BLaER1 (cell line): ENCODE data around the gene AKAP7.
"Not testable (repeated sequence)": the region's sequence is repeated elsewhere in the genome, so short reads cannot be mapped to it uniquely, and the experiment has no call there.

Experiments
- H3K27ac ChIP-seq: shearing (Covaris generic); formaldehyde crosslinking; 2 replicates; pipeline ENCODE4 v1.8.1; 2022
- H3K27me3 ChIP-seq: shearing (Covaris generic); formaldehyde crosslinking; 2 replicates; pipeline ENCODE4 v1.8.1; 2022
- H3K36me3 ChIP-seq: shearing (Covaris generic); formaldehyde crosslinking; 2 replicates; pipeline ENCODE4 v1.8.1; 2022
- H3K4me1 ChIP-seq: shearing (Covaris generic); formaldehyde crosslinking; 2 replicates; pipeline ENCODE4 v1.8.1; 2022
- H3K4me2 ChIP-seq: shearing (Covaris generic); formaldehyde crosslinking; 2 replicates; pipeline ENCODE4 v1.8.1; 2022
- H3K4me3 ChIP-seq: shearing (Covaris generic); formaldehyde crosslinking; 2 replicates; pipeline ENCODE4 v1.8.1; 2022
- H3K9ac ChIP-seq: shearing (Covaris generic); formaldehyde crosslinking; 2 replicates; pipeline ENCODE4 v1.8.1; 2022
- H3K9me3 ChIP-seq: shearing (Covaris generic); formaldehyde crosslinking; 2 replicates; pipeline ENCODE4 v1.8.1; 2022
- H4K20me1 ChIP-seq: shearing (Covaris generic); formaldehyde crosslinking; 2 replicates; pipeline ENCODE4 v1.8.1; 2022
- Cebpa-rat ChIP-seq: shearing (Covaris generic); IDR thresholded peaks from 2 replicates; pipeline ENCODE4 v1.8.1; 2022

The AKAP7 gene

GRCh38 chr6:131258010-131258652 is 122.9 kb downstream of the AKAP7 start:
- Histone ChIP-seq H3K27me3 (no peaks in the 10 kb centered on the region), H3K4me1 (peaks cover 13% of the 10 kb centered on the region), H3K9ac (no peak overlapping the region), H3K27ac (no peak overlapping the region), H3K9me3 (peaks cover 23% of the 10 kb centered on the region), H3K4me2 (no peak overlapping the region), H3K4me3 (no peak overlapping the region), H3K36me3 (peaks cover 4% of the 10 kb centered on the region; the same call in 1 of the 2 replicates), H4K20me1 (no peaks in the 10 kb centered on the region)
- TF ChIP-seq Cebpa-rat, result no peak

GRCh38 chr6:131258816-131259476 is 123.7 kb downstream of the AKAP7 start:
- Histone ChIP-seq H3K36me3 (peaks cover 4% of the 10 kb centered on the region; the same call in 1 of the 2 replicates), H4K20me1 (no peaks in the 10 kb centered on the region), H3K27ac (no peak overlapping the region)

GRCh38 chr6:131260960-131261359 is 125.7 kb downstream of the AKAP7 start:
- not testable (repeated sequence) for H4K20me1 ChIP-seq, H3K27me3 ChIP-seq, H3K36me3 ChIP-seq, H3K27ac ChIP-seq, H3K9ac ChIP-seq, H3K4me1 ChIP-seq, H3K4me3 ChIP-seq, H3K4me2 ChIP-seq
- TF ChIP-seq Cebpa-rat, result peak; percentile 76
- peaks cover 23% of the 10 kb centered on the region for H3K9me3 ChIP-seq

More at GRCh38 chr6:131258816-131259476, 123.7 kb downstream of the AKAP7 start:
- Histone ChIP-seq H3K4me2 (no peak overlapping the region), H3K9me3 (peaks cover 23% of the 10 kb centered on the region), H3K4me1 (peaks cover 11% of the 10 kb centered on the region), H3K9ac (no peak overlapping the region), H3K4me3 (no peak overlapping the region), H3K27me3 (no peaks in the 10 kb centered on the region)
- TF ChIP-seq Cebpa-rat, result no peak

- H3K9ac ChIP-seq, result no peak overlapping the region
- no peak overlapping the region for H3K27ac ChIP-seq
- no peak overlapping the region for H3K4me3 ChIP-seq
- H3K27me3 ChIP-seq, result no peaks in the 10 kb centered on the region
- TF ChIP-seq Cebpa-rat, result no peak
- H3K36me3 ChIP-seq, result peaks cover 4% of the 10 kb centered on the region; the same call in 1 of the 2 replicates
- no peaks in the 10 kb centered on the region for H3K4me1 ChIP-seq
- peaks cover 23% of the 10 kb centered on the region for H3K9me3 ChIP-seq
- H4K20me1 ChIP-seq, result no peaks in the 10 kb centered on the region
- H3K4me2 ChIP-seq, result no peak overlapping the region
These were observed 126.8 kb downstream of the AKAP7 start for GRCh38 chr6:131262060-131262459.

GRCh38 chr6:131265939-131266338 is 130.7 kb downstream of the AKAP7 start:
- Histone ChIP-seq H3K27me3 (no peaks in the 10 kb centered on the region), H3K4me2 (no peak overlapping the region), H3K4me1 (no peaks in the 10 kb centered on the region), H3K4me3 (no peak overlapping the region), H4K20me1 (no peaks in the 10 kb centered on the region), H3K9ac (no peak overlapping the region), H3K9me3 (peaks cover 19% of the 10 kb centered on the region), H3K36me3 (peaks cover 15% of the 10 kb centered on the region; the same call in 1 of the 2 replicates), H3K27ac (no peak overlapping the region)
- no peak for TF ChIP-seq Cebpa-rat

GRCh38 chr6:131268303-131268702 is 133.0 kb downstream of the AKAP7 start:
- no peak overlapping the region for H3K27ac ChIP-seq
- TF ChIP-seq Cebpa-rat, result no peak
- no peak overlapping the region for H3K9ac ChIP-seq
- H3K36me3 ChIP-seq, result peaks cover 13% of the 10 kb centered on the region; the same call in 1 of the 2 replicates
- H3K9me3 ChIP-seq, result peaks cover 10% of the 10 kb centered on the region; the same call in 1 of the 2 replicates
- no peaks in the 10 kb centered on the region for H4K20me1 ChIP-seq
- no peaks in the 10 kb centered on the region for H3K27me3 ChIP-seq
- no peaks in the 10 kb centered on the region for H3K4me1 ChIP-seq
- no peak overlapping the region for H3K4me2 ChIP-seq
- no peak overlapping the region for H3K4me3 ChIP-seq

GRCh38 chr6:131269565-131270391 is 134.5 kb downstream of the AKAP7 start:
- no peak overlapping the region for H3K27ac ChIP-seq
- no peak overlapping the region for H3K4me2 ChIP-seq
- no peaks in the 10 kb centered on the region for H4K20me1 ChIP-seq
- TF ChIP-seq Cebpa-rat, result no peak
- H3K4me1 ChIP-seq, result no peaks in the 10 kb centered on the region
- no peak overlapping the region for H3K9ac ChIP-seq
- H3K9me3 ChIP-seq, result peaks cover 10% of the 10 kb centered on the region; the same call in 1 of the 2 replicates
- peaks cover 13% of the 10 kb centered on the region; the same call in 1 of the 2 replicates for H3K36me3 ChIP-seq
- no peaks in the 10 kb centered on the region for H3K27me3 ChIP-seq
- H3K4me3 ChIP-seq, result no peak overlapping the region

- peaks cover 13% of the 10 kb centered on the region; the same call in 1 of the 2 replicates for H3K36me3 ChIP-seq
- no peak overlapping the region for H3K4me3 ChIP-seq
- no peak overlapping the region for H3K4me2 ChIP-seq
- no peaks in the 10 kb centered on the region for H3K4me1 ChIP-seq
- H3K27ac ChIP-seq, result no peak overlapping the region
- no peak for TF ChIP-seq Cebpa-rat
- H3K27me3 ChIP-seq, result no peaks in the 10 kb centered on the region
- H3K9me3 ChIP-seq, result peaks cover 10% of the 10 kb centered on the region; the same call in 1 of the 2 replicates
- no peaks in the 10 kb centered on the region for H4K20me1 ChIP-seq
- H3K9ac ChIP-seq, result no peak overlapping the region
These were observed 135.3 kb downstream of the AKAP7 start for GRCh38 chr6:131270534-131270933.

- Histone ChIP-seq H3K9me3 (peaks cover 11% of the 10 kb centered on the region; the same call in 1 of the 2 replicates), H3K9ac (no peak overlapping the region), H3K4me2 (no peak overlapping the region), H3K4me1 (no peaks in the 10 kb centered on the region), H4K20me1 (no peaks in the 10 kb centered on the region), H3K27me3 (no peaks in the 10 kb centered on the region), H3K4me3 (no peak overlapping the region), H3K36me3 (no peaks in the 10 kb centered on the region; the same call in 1 of the 2 replicates), H3K27ac (no peak overlapping the region)
- TF ChIP-seq Cebpa-rat, result no peak
These were observed 140.0 kb downstream of the AKAP7 start for GRCh38 chr6:131275273-131275672.
